Keratinocyte (primary cell): ENCODE results near the gene OLFML3. TPM values are rescaled to one million over a fixed set of nuclear protein-coding genes. Genes with fewer than 3 reads are reported as not detected.

ENCODE experiments used
- DNase-seq: peaks from one replicate; pipeline ENCODE4 v3.0.0-alpha.2; 2011; ENCODE audit warnings: low read depth, missing footprints, low spot score
- FAIRE-seq: peaks from 2 replicates; lab custom pipeline; 2011; peaks lifted over from hg19 to GRCh38; lab: Jason Lieb, UNC
- H2AFZ ChIP-seq: 2 replicates; pipeline ENCODE4 v1.6.0; 2012; ENCODE audit warnings: low read length, control low read depth, inconsistent platforms; ENCODE audit not compliant: control insufficient read depth
- H3K27ac ChIP-seq: 2 replicates; pipeline ENCODE4 v1.5.1; 2011; ENCODE audit warnings: low read length; ENCODE audit not compliant: control insufficient read depth, insufficient read depth
- H3K27me3 ChIP-seq: 3 replicates; pipeline ENCODE4 v1.6.0; 2011; ENCODE audit warnings: low read length; ENCODE audit not compliant: control insufficient read depth, insufficient read depth; ENCODE audit errors: extremely low read depth
- H3K36me3 ChIP-seq, 2 experiments: 2 replicates in 1 of 2; 3 replicates in 1 of 2; pipeline ENCODE4 v1.5.1; 2011; ENCODE audit warnings: low read length in 2 of 2, mild to moderate bottlenecking in 1 of 2; ENCODE audit not compliant: control insufficient read depth in 2 of 2, insufficient read depth in 2 of 2; ENCODE audit errors: extremely low read depth in 1 of 2
- H3K4me1 ChIP-seq: 3 replicates; pipeline ENCODE4 v1.5.1; 2011; ENCODE audit warnings: low read length; ENCODE audit not compliant: control insufficient read depth, insufficient read depth; ENCODE audit errors: extremely low read depth
- H3K4me2 ChIP-seq: 3 replicates; pipeline ENCODE4 v1.6.0; 2011; ENCODE audit warnings: low read depth, low read length; ENCODE audit not compliant: control insufficient read depth, insufficient read depth; ENCODE audit errors: extremely low read depth
- H3K4me3 ChIP-seq, 3 experiments: fragments of 200-600 bp in 1 of 3; sonication (generic) in 1 of 3; 2 replicates in 2 of 3; 3 replicates in 1 of 3; pipeline ENCODE4 v1.5.1; 2011 to 2016; ENCODE audit warnings: low read length in 3 of 3, mild to moderate bottlenecking in 3 of 3, control low read depth in 2 of 3, inconsistent platforms in 1 of 3, low read depth in 1 of 3, mixed read lengths in 1 of 3, mixed run types in 1 of 3, moderate library complexity in 1 of 3; ENCODE audit not compliant: control insufficient read depth in 2 of 3, insufficient read depth in 2 of 3; ENCODE audit errors: extremely low read depth in 1 of 3
- H3K79me2 ChIP-seq: 2 replicates; pipeline ENCODE4 v1.6.0; 2012; ENCODE audit warnings: low read length; ENCODE audit not compliant: control insufficient read depth, insufficient read depth
- H3K9ac ChIP-seq: 3 replicates; pipeline ENCODE4 v1.6.0; 2011; ENCODE audit warnings: low read length; ENCODE audit not compliant: control insufficient read depth, insufficient read depth; ENCODE audit errors: extremely low read depth
- H3K9me1 ChIP-seq: 3 replicates; pipeline ENCODE4 v1.6.0; 2011; ENCODE audit warnings: low read length; ENCODE audit not compliant: control insufficient read depth, insufficient read depth; ENCODE audit errors: extremely low read depth
- H3K9me3 ChIP-seq: 2 replicates; pipeline ENCODE4 v1.5.1; 2012; ENCODE audit warnings: low read depth, low read length; ENCODE audit not compliant: control insufficient read depth
- H4K20me1 ChIP-seq: 3 replicates; pipeline ENCODE4 v1.6.0; 2011; ENCODE audit warnings: low read length; ENCODE audit not compliant: control insufficient read depth, insufficient read depth; ENCODE audit errors: extremely low read depth
- EZH2 ChIP-seq: IDR thresholded peaks from one replicate; pipeline ENCODE4 v1.6.1; 2012; ENCODE audit warnings: inconsistent platforms, mild to moderate bottlenecking, low read length, moderate library complexity
- dilution Hi-C: fragments of 300-500 bp; cut with MboI; formaldehyde crosslinking; loops from one replicate; pipeline ENCODE4 v1.7.0; 2020; ENCODE audit warnings: low sequenced_read_pairs; ENCODE audit not compliant: extremely low pct_ligation_motif_present
- polyA plus RNA-seq, 5 experiments: library from polyadenylated mRNA; depleted of rRNA in 3 of 5; stranded (reverse) in 3 of 5; stranded (forward) in 1 of 5; unstranded in 1 of 5; fragments of >200 nt; gene quantifications; 1 replicate in 1 of 5; 2 replicates in 3 of 5; 3 replicates in 1 of 5; pipeline versions ENCODE4 v1.2.1 to v1.2.3, GENCODE V29; 2011 to 2012; ENCODE audit warnings: missing spikeins in 2 of 5, low read depth in 1 of 5, low replicate concordance in 1 of 5
- TF ChIP-seq, protein P1 (sequence below), 3 experiments: IDR thresholded peaks in 1 of 3; conservative IDR thresholded peaks in 1 of 3; optimal IDR thresholded peaks in 1 of 3; 2 replicates in 2 of 3; 3 replicates in 1 of 3; pipeline versions ENCODE3 to v1.5.1; 2011; ENCODE audit warnings: low read length in 3 of 3, mild to moderate bottlenecking in 3 of 3, moderate library complexity in 2 of 3, control low read depth in 1 of 3, inconsistent platforms in 1 of 3; ENCODE audit not compliant: insufficient read depth in 2 of 3; ENCODE audit errors: extremely low read depth in 1 of 3

The OLFML3 gene
- polyA plus RNA-seq, 1 donor (not counting 4 experiments of a cell fraction or from before 2014, with no cell fraction given) = 4.4 TPM

DNA sequence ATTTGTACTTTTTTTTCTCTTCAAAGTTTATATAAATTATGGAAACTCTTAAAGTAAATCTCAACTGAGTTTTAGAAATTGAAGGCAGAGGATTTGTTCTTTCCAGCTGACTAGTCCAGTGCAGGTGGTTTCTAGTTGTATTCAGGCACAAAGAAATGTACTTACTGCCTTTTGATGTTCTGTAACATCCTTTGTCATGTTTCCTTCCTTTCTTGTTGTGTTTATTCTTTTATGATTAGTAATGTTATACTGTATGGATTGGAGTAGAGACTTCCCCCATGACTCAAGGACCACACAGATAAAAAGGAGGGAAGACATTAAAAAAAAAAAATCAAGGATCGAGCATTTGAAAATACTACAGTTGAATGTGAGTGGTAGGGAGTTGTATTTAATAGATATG lies 42.1 kb upstream of the OLFML3 start:
- FAIRE-seq (no peak), DNase-seq (no peak)
- Histone ChIP-seq H3K9me1 (peaks cover 3% of the 10 kb centered on the region), H3K9me3 (no peaks in the 10 kb centered on the region), H4K20me1 (no peaks in the 10 kb centered on the region), H3K79me2 (peaks cover 79% of the 10 kb centered on the region), H3K4me2 (no peak overlapping the region), H3K4me1 (no peaks in the 10 kb centered on the region), H3K4me3 (no peak overlapping the region), H3K27me3 (no peaks in the 10 kb centered on the region), H2AFZ (no peak overlapping the region), H3K27ac (no peak overlapping the region), H3K9ac (no peak overlapping the region), H3K36me3 (peaks cover 4 to 13% of the 10 kb centered on the region in 2 experiments)
- TF ChIP-seq, protein P1, sequence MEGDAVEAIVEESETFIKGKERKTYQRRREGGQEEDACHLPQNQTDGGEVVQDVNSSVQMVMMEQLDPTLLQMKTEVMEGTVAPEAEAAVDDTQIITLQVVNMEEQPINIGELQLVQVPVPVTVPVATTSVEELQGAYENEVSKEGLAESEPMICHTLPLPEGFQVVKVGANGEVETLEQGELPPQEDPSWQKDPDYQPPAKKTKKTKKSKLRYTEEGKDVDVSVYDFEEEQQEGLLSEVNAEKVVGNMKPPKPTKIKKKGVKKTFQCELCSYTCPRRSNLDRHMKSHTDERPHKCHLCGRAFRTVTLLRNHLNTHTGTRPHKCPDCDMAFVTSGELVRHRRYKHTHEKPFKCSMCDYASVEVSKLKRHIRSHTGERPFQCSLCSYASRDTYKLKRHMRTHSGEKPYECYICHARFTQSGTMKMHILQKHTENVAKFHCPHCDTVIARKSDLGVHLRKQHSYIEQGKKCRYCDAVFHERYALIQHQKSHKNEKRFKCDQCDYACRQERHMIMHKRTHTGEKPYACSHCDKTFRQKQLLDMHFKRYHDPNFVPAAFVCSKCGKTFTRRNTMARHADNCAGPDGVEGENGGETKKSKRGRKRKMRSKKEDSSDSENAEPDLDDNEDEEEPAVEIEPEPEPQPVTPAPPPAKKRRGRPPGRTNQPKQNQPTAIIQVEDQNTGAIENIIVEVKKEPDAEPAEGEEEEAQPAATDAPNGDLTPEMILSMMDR (optimal IDR thresholded peaks at IDR 0.05 in 1 of 3, IDR thresholded peaks at IDR 0.05 in 1 of 3, conservative IDR thresholded peaks at IDR 0.05 in 1 of 3; ENCODE audit: extremely low read depth in 1 of 3, insufficient read depth in 2 of 3, low read length in 3 of 3) = no peak
- no peak for TF ChIP-seq EZH2
- dilution Hi-C loops = no loop called here

DNA sequence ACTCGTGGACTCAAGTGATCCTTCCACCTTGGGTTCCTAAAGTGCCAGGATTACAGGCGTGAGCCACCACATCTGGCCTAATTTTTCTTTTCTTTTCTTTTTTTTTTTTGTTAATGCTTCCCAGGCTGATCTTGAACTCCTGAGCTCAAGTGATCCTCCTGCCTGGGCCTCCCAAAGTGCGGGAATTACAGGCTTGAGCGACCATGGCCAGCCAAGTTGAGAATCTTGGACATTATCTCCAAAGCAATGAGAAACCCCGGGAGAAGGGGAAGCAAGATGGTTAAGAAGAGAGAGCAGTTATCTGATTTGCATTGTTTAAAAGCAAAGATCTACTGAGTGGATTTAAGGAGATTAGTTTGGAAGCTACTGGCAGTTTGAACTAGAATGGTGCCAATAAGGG lies 41.1 kb upstream of the OLFML3 start:
- no peaks in the 10 kb centered on the region for H4K20me1 ChIP-seq
- no peaks in the 10 kb centered on the region for H3K4me1 ChIP-seq
- dilution Hi-C loops = no loop called here
- no peak overlapping the region for H3K4me3 ChIP-seq
- H3K27me3 ChIP-seq = no peaks in the 10 kb centered on the region
- DNase-seq = no peak
- H3K9me1 ChIP-seq = peaks cover 3% of the 10 kb centered on the region
- no peak overlapping the region for H3K9ac ChIP-seq
- H3K36me3 ChIP-seq = peaks cover 4 to 13% of the 10 kb centered on the region in 2 experiments
- peaks cover 72% of the 10 kb centered on the region for H3K79me2 ChIP-seq
- FAIRE-seq = no peak
- TF ChIP-seq, protein P1 (optimal IDR thresholded peaks at IDR 0.05 in 1 of 3, IDR thresholded peaks at IDR 0.05 in 1 of 3, conservative IDR thresholded peaks at IDR 0.05 in 1 of 3; ENCODE audit: extremely low read depth in 1 of 3, insufficient read depth in 2 of 3, low read length in 3 of 3) = no peak
- TF ChIP-seq EZH2 = no peak
- no peak overlapping the region for H2AFZ ChIP-seq
- no peak overlapping the region for H3K27ac ChIP-seq
- no peak overlapping the region for H3K4me2 ChIP-seq
- H3K9me3 ChIP-seq = no peaks in the 10 kb centered on the region
